ENCODE measurements around the gene WIPI1.

GRCh38 chr17:68449021-68449739 lies 8.1 kb downstream of the WIPI1 start:
- TF ChIP-seq GATA2 (IDR thresholded peaks at IDR 0.05; ENCODE audit: low read depth, low read length) (no peak), GATA3 (IDR thresholded peaks at IDR 0.05; ENCODE audit: low read depth, low read length) (no peak)

Measured in SH-SY5Y (cell line).